HG03521 (cell line): ENCODE measurements around the gene LRP2BP.

Source experiments
- ATAC-seq: cut with Tn5 transposase; IDR thresholded peaks from one replicate; pipeline ENCODE4 v1.9.1; 2021; ENCODE audit warnings: mild to moderate bottlenecking, moderate library complexity; ENCODE audit not compliant: unreplicated experiment

The LRP2BP gene

DNA sequence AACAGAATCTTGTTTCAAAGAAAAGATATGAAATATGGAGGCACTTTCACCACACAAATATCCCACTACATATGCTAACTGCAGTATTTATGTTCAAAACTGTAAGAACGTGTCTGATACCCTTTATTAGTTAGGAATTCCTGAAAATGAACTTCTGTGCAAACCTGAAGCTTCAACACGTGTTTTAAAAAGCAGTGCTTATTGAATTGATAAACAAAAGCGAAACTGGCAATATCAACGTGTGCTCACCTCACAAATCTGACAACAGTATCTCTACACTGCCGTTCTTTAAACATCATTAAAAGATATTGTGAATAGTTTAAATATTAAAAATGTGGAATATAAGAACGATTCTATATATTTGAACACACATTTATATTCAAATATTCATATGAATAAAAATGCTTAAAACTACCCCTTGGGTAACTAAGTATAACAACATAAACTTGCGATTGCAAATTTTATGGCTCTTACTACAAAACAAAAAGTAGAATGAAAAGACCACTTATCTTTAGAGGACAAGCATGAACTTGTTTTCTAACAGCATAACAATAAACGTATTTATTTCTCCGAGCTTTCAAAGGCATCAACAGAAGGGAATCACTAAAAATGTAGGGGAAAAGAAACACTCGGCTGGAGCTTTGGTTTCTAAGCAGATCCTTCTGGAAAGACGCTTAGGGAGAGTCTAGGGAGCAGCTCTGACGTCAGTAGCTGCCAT lies at the start of gene LRP2BP:
Gene LRP2BP (minus strand): TSS at position 687 of the 718 bp plus-strand sequence. CDS start 17,738 bp downstream, outside the sequence.
- ATAC-seq, result no peak

GRCh38 chr4:185445209-185445608 lies 49.5 kb upstream of the LRP2BP start:
- ATAC-seq, result no peak

DNA sequence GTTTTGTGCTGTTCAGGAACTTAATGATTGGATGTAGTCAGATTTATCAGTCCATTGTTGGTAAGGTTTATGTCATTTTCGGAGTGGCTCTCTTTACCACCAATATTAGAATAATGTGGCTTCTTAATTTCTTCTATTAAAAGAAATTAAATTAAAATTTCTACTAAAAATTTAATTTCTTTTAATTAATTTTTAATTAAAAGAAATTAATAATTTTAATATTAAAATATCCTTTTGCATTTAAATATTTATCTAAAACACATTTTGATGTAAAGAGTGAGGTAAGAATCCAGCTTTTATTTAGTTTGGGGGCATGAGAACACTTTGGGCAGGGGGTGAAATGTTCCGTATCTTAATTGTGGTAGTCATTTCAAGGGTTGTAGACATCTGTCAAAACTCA lies 45.8 kb upstream of the LRP2BP start:
- ATAC-seq, result no peak

DNA sequence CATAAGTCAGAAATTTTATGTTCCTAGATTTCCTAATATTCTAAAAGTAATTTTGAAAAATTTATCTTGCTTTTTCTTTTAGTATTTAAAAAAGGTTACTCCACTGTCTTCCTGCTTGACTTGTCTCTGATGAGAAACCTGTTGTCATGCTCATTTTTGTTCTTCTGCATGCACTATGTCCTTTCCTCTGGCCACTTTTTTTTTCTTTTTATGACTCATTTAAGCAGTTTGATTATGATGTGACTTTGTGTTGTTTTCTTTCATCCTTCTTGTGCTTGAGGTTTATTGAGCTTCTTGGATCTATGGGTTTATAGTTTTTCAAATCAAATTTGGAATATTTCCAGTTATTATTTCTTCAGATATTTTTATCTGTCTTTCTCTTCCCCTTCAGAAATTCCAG lies 42.1 kb upstream of the LRP2BP start:
- ATAC-seq, result no peak

DNA sequence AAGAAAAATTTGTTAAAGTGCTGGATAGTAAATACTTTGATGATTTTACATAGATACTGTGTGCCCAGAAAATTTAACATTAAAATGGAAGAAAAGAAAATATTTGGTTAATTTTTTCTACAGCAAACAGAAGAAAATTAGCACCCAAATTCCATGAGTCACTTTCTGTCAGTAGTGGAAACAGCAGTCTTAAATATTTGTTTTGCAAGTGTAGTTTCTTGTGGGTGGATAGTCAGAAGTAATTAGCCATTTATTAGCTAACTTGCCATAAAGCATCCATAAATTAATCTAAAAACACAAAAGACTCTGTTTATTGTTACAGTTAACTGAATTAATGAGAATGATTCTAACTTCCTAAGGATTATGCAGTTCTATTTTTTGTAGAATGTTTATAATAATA lies 39.7 kb upstream of the LRP2BP start:
- ATAC-seq, result no peak

- ATAC-seq, result no peak
Measured at GRCh38 chr4:185429660-185430059, 33.9 kb upstream of the LRP2BP start.

GRCh38 chr4:185426960-185427688 lies 31.4 kb upstream of the LRP2BP start:
- no peak for ATAC-seq

- peak; percentile 89 for ATAC-seq
Measured at GRCh38 chr4:185425647-185426352, 30.1 kb upstream of the LRP2BP start, which contains the start of gene UFSP2. Gene UFSP2 (minus strand): TSS chr4:185425964. CDS start chr4:185425868, 96 bp downstream.

- no peak for ATAC-seq
Measured at GRCh38 chr4:185424905-185425646, 29.4 kb upstream of the LRP2BP start.

- no peak for ATAC-seq
Measured at GRCh38 chr4:185421366-185422124, 25.8 kb upstream of the LRP2BP start.

- no peak for ATAC-seq
Measured at GRCh38 chr4:185416955-185417354, 21.2 kb upstream of the LRP2BP start.

DNA sequence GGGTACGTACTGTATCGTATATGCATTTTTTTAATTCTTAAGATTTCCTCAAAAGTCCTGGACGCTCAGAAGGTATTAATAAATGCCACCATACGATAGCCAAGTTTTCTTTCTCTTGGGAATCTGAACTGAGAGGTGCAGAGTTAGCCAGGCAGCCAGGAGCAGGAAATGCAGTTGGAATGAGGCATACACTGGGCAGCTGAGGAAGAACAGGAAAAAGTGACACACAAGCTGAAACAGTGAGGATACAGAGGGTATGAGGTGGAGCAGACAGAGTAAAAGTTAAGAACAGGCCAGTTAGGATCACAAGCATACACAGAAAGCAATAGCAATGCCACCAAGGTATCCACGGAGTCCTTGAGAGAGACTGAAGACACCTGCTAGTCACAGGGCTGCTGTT lies 16.7 kb upstream of the LRP2BP start:
- ATAC-seq, result no peak

GRCh38 chr4:185411849-185412248 lies 16.1 kb upstream of the LRP2BP start:
- ATAC-seq, result no peak

DNA sequence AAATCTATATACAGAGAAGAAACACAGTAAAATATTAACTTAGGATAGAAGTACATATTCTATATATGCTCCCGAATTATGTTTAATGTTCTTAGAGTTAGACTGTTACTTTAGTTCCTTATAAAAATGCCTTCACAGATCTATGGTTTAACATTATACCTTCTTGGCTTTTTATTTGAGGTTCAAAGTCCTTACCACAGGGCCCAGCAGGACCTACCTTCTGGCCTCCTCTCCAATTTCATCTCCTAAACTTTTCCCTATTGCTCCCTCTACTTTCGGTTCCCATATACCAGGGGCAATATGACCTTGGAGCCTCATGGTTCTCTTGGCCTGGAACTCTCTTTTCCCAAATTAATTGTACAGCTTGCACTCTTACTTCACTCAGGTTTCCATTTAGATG lies 12.7 kb upstream of the LRP2BP start:
- ATAC-seq, result no peak

DNA sequence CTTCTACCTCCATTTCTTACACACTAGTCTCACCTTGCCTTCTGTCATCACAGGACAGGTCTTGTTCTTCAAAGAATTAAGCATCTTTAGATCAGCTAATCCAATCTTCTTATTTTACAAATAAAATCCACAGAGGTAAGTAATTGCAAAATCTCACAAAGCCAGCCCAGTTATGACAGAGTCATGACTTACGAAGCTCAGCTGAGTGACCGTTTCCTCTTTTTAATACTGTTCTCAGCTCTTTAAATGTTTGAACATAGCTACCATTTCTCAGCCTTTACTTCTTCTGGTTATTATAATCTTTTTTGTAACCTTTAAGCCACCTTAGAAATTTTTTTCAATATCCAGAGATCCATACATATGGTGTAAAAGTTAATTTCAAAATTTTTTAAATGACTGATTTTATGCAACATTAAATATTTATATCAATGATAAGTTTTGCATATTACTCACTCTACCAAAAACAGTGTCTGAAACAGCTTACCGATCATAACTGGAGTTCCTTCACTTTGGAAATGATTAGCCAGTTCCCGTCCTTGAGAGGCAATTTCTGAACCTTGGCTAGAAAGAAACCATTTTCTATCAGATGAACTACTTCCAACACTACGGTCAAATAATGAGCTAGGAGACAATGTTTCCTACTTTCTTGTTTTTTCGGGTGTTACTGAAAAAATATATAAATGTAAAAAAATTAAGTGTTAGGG lies 9.7 kb upstream of the LRP2BP start:
- no peak for ATAC-seq

DNA sequence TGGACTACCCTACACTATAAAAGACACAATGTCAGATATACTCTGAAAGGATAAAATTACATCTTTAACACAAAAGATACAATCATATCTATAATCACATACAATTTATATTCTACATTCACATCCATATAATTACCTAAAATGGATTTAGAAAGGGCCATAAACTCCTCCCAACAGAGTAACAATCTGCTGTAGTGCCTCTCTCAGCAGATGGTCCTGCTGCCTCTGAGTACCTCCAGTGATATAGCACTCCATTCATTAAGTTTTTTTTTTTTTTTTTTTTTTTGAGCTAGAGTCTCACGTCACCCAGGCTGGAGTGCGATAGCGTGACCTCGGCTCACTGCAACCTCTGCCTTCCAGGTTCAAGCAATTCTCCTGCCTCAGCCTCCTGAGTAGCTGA lies 8.3 kb upstream of the LRP2BP start:
- no peak for ATAC-seq

GRCh38 chr4:185399466-185399865 lies 3.7 kb upstream of the LRP2BP start:
- no peak for ATAC-seq

DNA sequence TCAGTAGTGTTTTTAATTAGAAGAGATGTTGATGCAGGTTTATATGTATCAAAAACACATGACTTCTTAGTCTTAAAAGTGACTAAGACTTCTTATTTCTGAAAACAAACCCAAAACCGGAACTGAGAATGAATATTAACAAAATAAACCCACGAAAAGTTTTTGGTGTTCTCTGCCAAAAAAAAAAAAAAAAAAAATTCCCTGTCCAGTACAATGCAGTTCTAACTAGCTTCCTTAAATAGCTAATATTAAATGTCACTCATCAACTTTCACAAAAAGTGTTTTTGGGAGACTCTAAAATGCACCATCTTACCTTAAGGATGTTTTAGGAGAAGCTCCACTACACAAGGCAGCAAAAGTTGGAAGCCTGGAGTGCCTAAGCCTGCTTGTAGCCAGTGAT lies 2.9 kb upstream of the LRP2BP start:
- no peak for ATAC-seq

GRCh38 chr4:185396724-185397385 lies 1.1 kb upstream of the LRP2BP start, which contains the start of gene ANKRD37:
Gene ANKRD37 (plus strand): TSS chr4:185396841. CDS start chr4:185396924, 83 bp downstream.
- ATAC-seq, result no peak
